ENCODE data around the gene MICB. TPM values are rescaled to one million over a fixed set of nuclear protein-coding genes. Genes with fewer than 3 reads are reported as not detected.

Gene MICB
- total and polyA plus RNA-seq, 2 donors (not counting 1 experiment from before 2014, with no cell fraction given), result 24.2 to 30.9 TPM

DNA sequence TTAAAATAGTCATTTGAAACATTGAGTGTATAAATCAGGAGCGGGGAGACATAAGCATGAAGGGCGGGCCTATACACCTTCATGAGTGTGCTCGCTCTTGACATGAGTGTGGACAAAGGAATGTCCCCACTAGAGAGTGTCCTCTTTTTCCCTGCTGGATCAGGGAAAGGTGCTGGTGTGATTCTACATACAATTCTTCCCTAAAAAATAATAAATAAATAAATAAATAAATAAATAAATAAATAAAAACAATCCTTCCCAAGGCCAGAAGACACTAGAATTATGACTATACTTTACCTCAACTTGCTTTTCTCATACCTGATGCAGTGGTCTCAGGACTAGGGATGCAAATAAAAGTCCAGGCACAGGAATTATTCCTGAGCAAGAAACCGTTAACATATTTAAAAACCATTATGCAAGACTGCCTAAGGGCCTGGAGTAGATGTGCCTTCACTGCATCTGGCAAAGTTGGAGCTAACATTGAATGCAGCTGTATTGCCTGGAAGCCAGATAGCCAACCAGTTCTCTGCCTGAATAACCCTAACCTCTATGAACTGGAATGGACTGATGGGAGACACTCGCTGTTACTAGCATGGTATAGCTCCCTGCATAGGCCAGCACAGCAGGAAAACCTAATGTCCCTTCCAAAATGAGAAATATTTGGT is 37.5 kb upstream of the MICB start:
- 100% methylated on average over 1 of the region's 5 CpGs for WGBS (ENCODE audit: insufficient coverage)
- no peak for TF ChIP-seq EZH2 (IDR thresholded peaks at IDR 0.05; ENCODE audit: borderline replicate concordance, insufficient read depth, low read depth, low read length, poor library complexity, severe bottlenecking)
- TF ChIP-seq, protein P1, sequence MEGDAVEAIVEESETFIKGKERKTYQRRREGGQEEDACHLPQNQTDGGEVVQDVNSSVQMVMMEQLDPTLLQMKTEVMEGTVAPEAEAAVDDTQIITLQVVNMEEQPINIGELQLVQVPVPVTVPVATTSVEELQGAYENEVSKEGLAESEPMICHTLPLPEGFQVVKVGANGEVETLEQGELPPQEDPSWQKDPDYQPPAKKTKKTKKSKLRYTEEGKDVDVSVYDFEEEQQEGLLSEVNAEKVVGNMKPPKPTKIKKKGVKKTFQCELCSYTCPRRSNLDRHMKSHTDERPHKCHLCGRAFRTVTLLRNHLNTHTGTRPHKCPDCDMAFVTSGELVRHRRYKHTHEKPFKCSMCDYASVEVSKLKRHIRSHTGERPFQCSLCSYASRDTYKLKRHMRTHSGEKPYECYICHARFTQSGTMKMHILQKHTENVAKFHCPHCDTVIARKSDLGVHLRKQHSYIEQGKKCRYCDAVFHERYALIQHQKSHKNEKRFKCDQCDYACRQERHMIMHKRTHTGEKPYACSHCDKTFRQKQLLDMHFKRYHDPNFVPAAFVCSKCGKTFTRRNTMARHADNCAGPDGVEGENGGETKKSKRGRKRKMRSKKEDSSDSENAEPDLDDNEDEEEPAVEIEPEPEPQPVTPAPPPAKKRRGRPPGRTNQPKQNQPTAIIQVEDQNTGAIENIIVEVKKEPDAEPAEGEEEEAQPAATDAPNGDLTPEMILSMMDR (IDR thresholded peaks at IDR 0.05), result no peak

More for the DNA sequence above, 37.5 kb upstream of the MICB start:
- Mint-ChIP-seq H3K9me3 (ENCODE audit: insufficient read depth) (no peaks in the 10 kb centered on the region), H3K27ac (no peak overlapping the region), H3K27me3 (no peaks in the 10 kb centered on the region), H3K4me1 (peaks cover 40% of the 10 kb centered on the region), H3K4me3 (no peak overlapping the region)
- no peak overlapping the region for H3K4me2 ChIP-seq (replicated peaks; ENCODE audit: low read depth, low read length, poor library complexity, severe bottlenecking)
- CTCF ChIA-PET, result interaction anchor here (0.7 kb wide), 1 partner anchor 14 kb away, joined by 3 read pairs; no protein-coding TSS in a partner anchor
- peaks cover 0 to 4% (median 0%) of the 10 kb centered on the region in 4 experiments for H3K27me3 ChIP-seq (replicated peaks in 1 of 4; ENCODE audit: control extremely low read depth in 1 of 4, control insufficient read depth in 3 of 4, insufficient read depth in 4 of 4, low read length in 3 of 4)
- H3K36me3 ChIP-seq (replicated peaks in 1 of 2; ENCODE audit: control extremely low read depth in 1 of 2, control insufficient read depth in 1 of 2, extremely low read depth in 1 of 2, insufficient read depth in 2 of 2, low read length in 1 of 2), result peaks cover 2 to 12% of the 10 kb centered on the region in 2 experiments
- intact Hi-C loops (cut with micrococcal nuclease), result loop anchor here (10.0 kb wide), 1 partner anchor 306 kb away; the partner anchor contains the start of genes CCHCR1 and TCF19
- DNase-seq (no peak), ATAC-seq (ENCODE audit: low read depth) (no peak)
- H3K4me3 ChIP-seq (ENCODE audit: control extremely low read depth in 1 of 5, extremely low read depth in 1 of 5, insufficient read depth in 1 of 5, low read depth in 2 of 5, low read length in 4 of 5), result no peak overlapping the region
- H3K79me2 ChIP-seq (ENCODE audit: control insufficient read depth, insufficient read depth, low read length), result peaks cover 50% of the 10 kb centered on the region
- H3K4me1 ChIP-seq (ENCODE audit: control insufficient read depth in 2 of 2, insufficient read depth in 2 of 2, low read length in 2 of 2), result peaks cover 24 to 29% of the 10 kb centered on the region in 2 donors
- H2AFZ ChIP-seq (ENCODE audit: insufficient read depth, low read depth, low read length, poor library complexity, severe bottlenecking), result no peak overlapping the region
- H3K9ac ChIP-seq (ENCODE audit: low read length), result no peak overlapping the region
- no peaks in the 10 kb centered on the region for H3K9me3 ChIP-seq (ENCODE audit: control extremely low read depth in 1 of 3, control insufficient read depth in 2 of 3, insufficient read depth in 1 of 3, low read length in 2 of 3)
- peaks cover 23% of the 10 kb centered on the region for H4K20me1 ChIP-seq (ENCODE audit: control insufficient read depth, insufficient read depth, low read length, poor library complexity, severe bottlenecking)
- no peak overlapping the region for H3K27ac ChIP-seq (ENCODE audit: low read length in 2 of 2)
- POLR2A ChIA-PET, result interaction anchor here (0.5 kb wide), 1 partner anchor 210 kb away, joined by 4 read pairs; no protein-coding TSS in a partner anchor
